ENCODE data around the gene RAB14.
"Not testable (repeated sequence)": the region's sequence is repeated elsewhere in the genome, so short reads cannot be mapped to it uniquely, and the experiment has no call there.

The RAB14 gene

DNA sequence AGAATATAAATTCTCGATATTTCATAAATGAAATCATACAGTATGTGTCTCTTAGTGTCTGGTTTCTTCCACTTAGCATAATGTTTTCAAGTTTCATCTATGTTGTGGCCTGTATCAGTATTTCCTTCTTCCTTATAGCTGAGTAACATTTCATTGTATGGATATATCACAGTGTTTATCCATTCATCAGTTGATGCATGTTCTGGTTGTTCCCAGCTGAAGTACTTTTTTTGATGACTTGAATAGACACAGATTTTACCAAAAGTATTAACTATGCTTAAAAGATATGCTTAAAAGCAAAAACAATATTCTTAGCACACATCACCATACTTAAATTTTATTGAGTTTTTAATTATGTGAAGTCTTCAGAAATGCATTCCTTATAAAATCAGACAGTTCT is 12.7 kb downstream of the RAB14 start:
- no peak for DNase-seq

DNA sequence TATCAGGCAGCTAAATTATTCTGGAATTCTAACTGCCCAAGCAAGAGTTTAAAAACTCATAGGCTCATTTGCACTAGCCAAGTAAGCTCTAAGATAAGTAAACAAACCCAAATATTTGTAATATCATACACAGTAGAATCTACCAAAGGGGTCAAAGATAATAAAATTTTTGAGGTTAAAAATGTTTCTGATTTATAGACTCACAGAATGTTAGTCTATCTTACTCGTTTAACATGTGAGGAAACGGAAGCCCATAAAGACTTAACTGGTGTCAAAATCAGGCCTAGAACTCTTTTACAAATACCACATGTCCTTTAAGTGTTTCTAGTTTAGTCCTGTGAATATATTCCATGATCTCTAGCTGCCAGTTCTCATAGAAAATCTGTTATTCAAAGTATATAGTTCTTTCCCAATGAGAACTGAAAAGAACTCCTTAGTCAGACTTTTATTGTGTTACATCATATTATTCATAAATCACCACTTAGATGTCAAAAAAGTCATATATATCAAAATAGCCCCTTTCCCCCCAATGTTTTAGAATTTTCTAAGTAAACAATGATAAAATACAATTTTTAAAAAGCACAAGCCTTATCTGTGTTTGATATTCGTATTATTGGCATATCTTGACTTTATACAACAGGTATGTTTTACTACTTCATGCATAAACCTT is 13.9 kb downstream of the RAB14 start:
- peak; percentile 14 for DNase-seq

DNA sequence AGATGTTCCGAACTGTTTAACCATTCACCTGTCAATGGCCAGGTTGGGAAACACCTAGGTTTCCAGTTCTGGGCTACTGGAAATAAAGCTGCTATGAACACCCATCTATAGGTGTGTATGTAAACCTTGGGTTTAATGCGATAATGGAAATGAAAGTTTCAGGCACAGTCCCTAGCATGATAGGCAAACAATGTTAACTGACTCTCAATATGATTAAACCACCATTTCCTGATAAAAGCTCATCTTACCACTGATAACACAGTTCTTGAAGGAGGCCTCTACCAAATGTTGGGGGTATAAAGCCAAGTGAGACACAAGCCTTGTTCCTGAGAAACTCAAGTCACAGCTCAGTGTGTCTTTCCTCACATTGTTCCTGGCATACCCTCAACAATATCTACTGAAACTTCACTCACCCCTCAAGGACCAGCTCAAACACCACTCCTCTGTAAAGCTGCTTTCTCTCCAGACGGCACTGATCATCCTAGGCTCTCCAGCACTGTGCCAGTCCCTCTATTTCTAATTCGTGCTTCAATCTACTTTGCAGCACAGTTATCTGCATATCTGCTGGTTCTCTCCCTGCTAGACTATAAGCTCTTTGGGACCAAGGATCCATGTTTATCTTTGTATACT is 15.8 kb downstream of the RAB14 start:
- no peak for DNase-seq

DNA sequence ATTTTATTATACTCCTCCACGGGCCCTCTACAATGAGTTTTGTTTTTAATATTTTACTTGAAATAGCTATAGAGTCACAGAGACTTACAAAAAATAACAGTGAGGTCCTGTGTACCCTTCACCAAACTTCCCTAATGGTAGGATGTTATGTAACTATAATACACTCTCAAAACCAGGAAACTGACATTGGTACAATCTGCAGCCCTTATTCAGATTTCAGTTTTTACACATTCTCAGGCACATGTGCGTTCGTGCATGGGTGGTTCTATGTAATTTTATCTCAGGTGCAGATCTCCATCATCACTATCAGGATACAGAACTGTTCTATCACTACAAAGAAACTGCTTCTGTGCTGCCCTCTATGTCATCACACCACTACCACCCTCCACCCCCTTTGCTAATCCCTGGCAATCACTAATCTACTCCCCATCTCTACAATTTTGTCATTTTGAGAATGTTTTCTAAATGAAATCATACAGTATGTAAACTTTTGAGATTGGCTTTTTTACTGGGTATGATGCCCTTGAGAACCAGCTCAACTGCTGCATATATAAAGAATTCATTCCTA is 16.4 kb downstream of the RAB14 start:
- DNase-seq, result no peak

- no peak for DNase-seq
These were observed 17.2 kb downstream of the RAB14 start for GRCh38 chr9:121184463-121184862.

DNA sequence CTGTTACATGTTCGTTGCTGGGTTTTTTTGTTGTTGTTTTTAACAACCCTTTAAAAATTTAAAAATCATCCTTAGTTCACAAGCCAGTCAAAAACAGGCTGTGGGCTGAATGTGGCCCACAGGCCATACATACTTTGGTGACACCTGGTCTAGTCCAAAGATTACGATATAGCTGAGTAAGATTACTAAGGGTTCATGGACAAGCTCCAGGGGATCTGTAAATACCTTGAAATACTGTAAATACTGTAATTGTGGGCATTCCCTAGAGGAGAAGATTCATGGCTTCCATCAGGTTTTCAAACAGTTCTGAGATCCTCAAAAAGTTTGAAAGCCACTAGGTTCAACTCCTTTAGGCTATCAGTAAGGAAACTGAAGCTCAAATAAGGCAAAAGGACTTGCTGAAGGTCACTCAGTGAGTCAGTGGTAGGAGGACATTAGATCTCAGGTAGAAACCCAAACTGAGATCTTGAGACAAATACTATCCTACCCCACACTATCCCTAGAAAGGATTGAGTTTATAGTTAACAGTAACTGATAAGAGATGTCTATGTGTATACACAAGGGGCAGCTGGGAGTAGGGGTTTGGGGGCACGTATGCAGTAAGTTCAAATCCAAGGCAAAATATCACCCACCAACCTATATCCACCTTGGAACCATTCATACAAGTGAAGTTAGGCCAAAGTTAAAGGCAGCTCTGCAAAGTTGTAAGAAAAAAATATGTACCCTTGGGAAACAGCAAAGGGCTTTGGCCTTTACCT is 17.8 kb downstream of the RAB14 start:
- no peak for DNase-seq

GRCh38 chr9:121182989-121183388 is 18.7 kb downstream of the RAB14 start:
- DNase-seq, result no peak

GRCh38 chr9:121182101-121182836 is 19.4 kb downstream of the RAB14 start:
- no peak for DNase-seq

- no peak for DNase-seq
These were observed 21.6 kb downstream of the RAB14 start for GRCh38 chr9:121179930-121180681.

DNA sequence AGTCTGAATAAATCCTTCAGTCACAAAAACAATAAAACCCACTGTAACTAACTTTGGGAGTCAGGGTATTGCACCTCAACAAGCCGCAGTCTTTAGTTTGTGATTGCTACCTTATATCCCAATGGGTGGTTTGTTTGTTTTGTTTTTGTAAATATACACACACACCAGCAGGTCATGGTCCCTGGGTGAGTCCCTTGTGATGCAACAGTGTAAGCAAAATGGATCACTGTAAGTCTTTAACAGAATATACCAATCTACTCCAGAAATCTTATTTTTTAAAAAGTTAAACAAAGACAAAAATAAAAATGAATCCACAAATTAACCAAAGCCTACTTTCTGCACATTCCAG is 22.3 kb downstream of the RAB14 start:
- not testable (repeated sequence) for DNase-seq

DNA sequence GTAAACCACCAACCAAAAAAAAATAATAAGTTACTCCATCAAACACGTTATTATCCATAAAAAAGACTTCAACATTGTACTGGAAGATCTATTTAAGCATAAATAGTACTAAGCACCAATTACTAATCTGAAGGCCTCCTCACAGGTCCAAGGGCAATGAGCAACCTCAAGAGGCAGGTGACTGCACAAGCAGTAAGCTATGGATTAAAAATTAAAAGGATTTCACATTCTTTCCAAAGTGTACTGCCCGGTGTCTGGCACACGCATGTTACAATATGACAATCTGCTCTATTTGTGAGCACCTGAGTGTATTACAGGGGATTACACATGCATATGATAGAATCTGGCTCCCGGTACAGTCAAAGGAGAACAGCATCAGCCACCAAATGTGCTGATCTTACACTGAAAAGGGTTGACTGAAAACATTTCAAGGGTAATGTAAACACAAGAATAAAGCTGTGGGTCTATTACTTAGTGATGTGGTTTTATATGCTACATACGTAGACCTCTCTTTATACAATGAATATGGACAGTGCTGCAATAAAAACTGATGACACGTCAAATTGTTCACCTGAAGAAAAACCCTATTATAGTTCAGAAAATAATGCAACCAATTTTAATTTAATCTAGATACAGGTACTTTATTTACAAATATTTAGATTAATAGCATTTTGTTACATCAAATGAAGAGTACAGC is 22.8 kb downstream of the RAB14 start:
- no peak for DNase-seq

DNA sequence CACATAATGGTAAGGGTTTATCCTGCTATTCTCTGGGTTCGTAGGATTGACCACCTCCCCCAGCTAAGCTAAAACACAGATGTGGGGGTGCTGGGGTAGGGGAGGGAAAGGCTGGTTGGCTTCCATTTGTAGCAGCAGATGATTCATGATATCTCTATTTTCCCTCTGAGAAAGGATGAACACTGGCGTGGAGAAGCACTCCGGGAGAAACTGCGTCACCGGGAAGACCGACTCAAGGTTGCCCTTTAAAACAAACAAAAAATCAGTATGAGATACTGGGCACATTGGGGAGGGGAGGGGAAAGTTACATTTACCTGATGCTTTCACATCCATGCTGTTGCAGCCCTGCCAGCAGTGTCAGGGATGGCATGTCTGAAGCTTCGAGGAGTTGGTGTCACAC is 28.2 kb downstream of the RAB14 start:
- DNase-seq, result no peak

GRCh38 chr9:121172726-121173487 is 28.8 kb downstream of the RAB14 start:
- no peak for DNase-seq

DNA sequence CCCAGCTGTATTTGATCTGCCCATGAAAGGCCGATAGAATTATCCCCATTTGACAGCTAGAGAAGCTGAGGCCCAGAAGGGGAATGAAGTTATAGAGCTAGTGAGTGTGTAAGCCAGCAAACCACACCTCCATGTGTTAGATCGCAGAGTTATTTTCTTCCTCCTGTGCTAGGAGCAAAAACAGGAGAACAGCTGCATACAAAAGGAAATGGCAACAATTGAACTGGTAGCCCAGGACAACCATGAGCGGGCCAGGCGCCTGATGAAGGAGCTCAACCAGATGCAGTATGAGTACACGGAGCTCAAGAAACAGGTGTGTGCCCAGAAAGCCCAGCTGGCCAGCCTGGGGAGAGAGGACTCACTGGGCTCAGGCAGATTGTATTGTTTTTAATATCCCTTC is 30.4 kb downstream of the RAB14 start:
- DNase-seq, result no peak

- DNase-seq, result peak; percentile 25
These were observed 32.5 kb downstream of the RAB14 start for GRCh38 chr9:121169094-121169601.

DNA sequence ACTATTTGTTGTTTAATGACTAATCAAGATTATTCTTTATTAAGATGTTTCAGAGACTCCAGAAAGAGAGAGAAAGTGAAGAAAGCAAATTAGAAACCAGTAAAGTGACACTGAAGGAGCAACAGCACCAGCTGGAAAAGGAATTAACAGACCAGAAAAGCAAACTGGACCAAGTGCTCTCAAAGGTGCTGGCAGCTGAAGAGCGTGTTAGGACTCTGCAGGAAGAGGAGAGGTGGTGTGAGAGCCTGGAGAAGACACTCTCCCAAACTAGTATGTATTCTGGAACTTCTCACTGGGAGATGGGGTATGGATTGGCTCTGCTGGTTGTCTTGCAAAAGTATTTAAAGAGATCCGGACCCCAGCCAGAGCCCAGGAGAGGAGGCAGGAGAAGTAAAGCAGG is 33.6 kb downstream of the RAB14 start:
- no peak for DNase-seq

- DNase-seq, result no peak
These were observed 41.6 kb downstream of the RAB14 start for GRCh38 chr9:121160025-121160424.

- no peak for DNase-seq
These were observed 43.7 kb downstream of the RAB14 start for GRCh38 chr9:121157939-121158338.

DNA sequence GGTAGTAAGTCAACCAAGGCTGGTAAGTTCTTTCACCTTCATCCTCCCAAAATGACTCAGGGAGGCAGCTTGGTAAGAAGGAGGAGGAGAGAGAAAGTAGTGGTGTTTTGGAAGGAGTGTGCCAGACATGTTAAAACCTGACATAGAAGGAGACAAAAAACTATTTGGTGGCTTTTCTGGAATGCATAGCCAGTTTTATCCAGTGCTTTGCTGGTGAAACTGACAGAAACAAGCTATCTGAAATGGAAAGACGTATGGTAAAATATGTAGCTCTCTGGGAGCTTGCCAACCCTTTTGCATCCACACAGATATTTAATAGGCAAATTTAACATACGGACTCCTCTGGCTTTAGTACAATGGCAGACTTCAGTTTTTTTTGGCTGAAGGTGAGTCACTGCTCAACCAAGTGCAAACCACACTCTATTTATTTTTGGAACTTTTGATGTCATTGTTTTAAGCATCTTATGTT is 45.4 kb downstream of the RAB14 start:
- peak; percentile 69 for DNase-seq

DNA sequence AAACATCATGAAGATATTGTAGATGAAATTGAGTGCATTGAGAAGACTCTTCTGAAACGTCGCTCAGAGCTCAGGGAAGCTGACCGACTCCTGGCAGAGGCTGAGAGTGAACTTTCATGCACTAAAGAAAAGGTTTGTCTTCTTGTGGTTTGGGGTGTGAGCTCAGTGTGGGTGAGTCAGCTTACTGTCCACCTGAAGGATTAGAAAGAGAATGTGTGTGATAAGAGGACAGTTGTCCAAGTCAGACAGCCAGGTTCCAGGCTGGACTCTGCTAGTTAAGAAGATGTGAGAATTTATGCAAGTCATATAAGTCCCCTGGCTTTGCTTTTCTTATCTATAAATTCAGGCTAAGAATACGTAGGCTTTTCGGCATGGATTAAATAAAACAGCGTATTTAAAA is 46.9 kb downstream of the RAB14 start:
- no peak for DNase-seq

DNA sequence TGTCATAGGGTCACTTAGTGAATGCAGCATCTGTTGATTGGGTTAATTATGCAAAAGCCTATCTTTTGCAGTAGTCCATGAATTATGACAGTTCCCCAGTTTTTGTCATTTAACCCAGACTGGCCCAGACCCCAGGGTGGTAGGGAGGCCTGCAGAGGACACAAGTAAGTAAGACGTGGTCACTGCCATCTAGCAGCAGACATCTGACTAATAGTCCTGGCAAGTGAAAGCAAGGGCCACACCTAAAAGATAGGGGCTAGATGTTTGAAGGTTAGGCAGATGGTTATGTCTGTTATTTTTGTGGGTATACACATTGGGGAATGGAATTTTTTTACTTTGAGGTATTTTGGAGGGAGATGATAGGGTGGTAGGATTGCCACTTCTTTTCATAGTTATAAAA is 48.0 kb downstream of the RAB14 start:
- DNase-seq, result no peak
